GM18502 (cell line): ENCODE measurements around the gene UAP1L1.

Experiments used
- ATAC-seq: cut with Tn5 transposase; IDR thresholded peaks from one replicate; pipeline ENCODE4 v1.9.1; 2021; ENCODE audit warnings: mild to moderate bottlenecking; ENCODE audit not compliant: unreplicated experiment, poor library complexity

The UAP1L1 gene

GRCh38 chr9:137089232-137089947 lies 12.1 kb downstream of the UAP1L1 start:
- no peak for ATAC-seq

GRCh38 chr9:137095664-137096517 lies 18.6 kb downstream of the UAP1L1 start:
- peak; percentile 78 for ATAC-seq

- ATAC-seq = no peak
Measured at GRCh38 chr9:137096785-137097546, 19.6 kb downstream of the UAP1L1 start.

- no peak for ATAC-seq
Measured at GRCh38 chr9:137097761-137098462, 20.6 kb downstream of the UAP1L1 start.

- no peak for ATAC-seq
Measured at GRCh38 chr9:137099231-137099630, 21.9 kb downstream of the UAP1L1 start.

GRCh38 chr9:137103206-137103999 lies 26.1 kb downstream of the UAP1L1 start:
- ATAC-seq = no peak

- no peak for ATAC-seq
Measured at GRCh38 chr9:137105814-137106661, 28.7 kb downstream of the UAP1L1 start.

- no peak for ATAC-seq
Measured at GRCh38 chr9:137106662-137107250, 29.4 kb downstream of the UAP1L1 start.

GRCh38 chr9:137107312-137107921 lies 30.1 kb downstream of the UAP1L1 start:
- ATAC-seq = no peak

- ATAC-seq = no peak
Measured at GRCh38 chr9:137107982-137108381, 30.7 kb downstream of the UAP1L1 start.

- ATAC-seq = no peak
Measured at GRCh38 chr9:137108608-137109249, 31.4 kb downstream of the UAP1L1 start.

GRCh38 chr9:137109250-137110146 lies 32.2 kb downstream of the UAP1L1 start:
- no peak for ATAC-seq

- ATAC-seq = no peak
Measured at GRCh38 chr9:137110147-137110910, 33.0 kb downstream of the UAP1L1 start.

- no peak for ATAC-seq
Measured at GRCh38 chr9:137110911-137111787, 33.8 kb downstream of the UAP1L1 start.
